ENCODE data around the gene IRX1. TPM values are rescaled to one million over a fixed set of nuclear protein-coding genes. Genes with fewer than 3 reads are reported as not detected.

The IRX1 gene
- total RNA-seq, 1 donor from 2014 or later: 10.3 TPM

DNA sequence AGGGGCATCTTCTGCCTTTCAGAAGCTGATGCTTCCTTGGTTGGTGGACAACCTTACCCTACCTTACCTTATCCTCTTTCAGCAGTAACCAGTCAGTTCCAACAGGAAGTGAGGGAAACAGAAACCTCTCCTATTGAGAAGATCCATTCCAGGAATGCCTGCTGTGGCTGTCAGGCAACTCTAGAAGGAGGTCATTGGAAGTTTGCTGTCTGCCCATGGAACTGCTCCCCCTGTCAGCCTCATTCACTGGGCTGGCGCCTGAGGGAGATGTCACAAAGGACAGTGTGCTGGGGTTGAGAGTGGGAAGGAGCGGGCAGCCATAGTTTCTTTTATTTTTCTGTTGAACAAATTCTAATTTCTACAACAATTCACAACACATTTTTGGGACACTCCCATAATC, 54.7 kb downstream of the IRX1 start:
- no peak overlapping the region for H3K27ac ChIP-seq
- no peak overlapping the region for H3K4me3 ChIP-seq
- no peaks in the 10 kb centered on the region for H3K4me1 ChIP-seq
- TF ChIP-seq, protein P1, sequence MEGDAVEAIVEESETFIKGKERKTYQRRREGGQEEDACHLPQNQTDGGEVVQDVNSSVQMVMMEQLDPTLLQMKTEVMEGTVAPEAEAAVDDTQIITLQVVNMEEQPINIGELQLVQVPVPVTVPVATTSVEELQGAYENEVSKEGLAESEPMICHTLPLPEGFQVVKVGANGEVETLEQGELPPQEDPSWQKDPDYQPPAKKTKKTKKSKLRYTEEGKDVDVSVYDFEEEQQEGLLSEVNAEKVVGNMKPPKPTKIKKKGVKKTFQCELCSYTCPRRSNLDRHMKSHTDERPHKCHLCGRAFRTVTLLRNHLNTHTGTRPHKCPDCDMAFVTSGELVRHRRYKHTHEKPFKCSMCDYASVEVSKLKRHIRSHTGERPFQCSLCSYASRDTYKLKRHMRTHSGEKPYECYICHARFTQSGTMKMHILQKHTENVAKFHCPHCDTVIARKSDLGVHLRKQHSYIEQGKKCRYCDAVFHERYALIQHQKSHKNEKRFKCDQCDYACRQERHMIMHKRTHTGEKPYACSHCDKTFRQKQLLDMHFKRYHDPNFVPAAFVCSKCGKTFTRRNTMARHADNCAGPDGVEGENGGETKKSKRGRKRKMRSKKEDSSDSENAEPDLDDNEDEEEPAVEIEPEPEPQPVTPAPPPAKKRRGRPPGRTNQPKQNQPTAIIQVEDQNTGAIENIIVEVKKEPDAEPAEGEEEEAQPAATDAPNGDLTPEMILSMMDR (IDR thresholded peaks at IDR 0.05): no peak
- no peaks in the 10 kb centered on the region for H3K27me3 ChIP-seq
- DNase-seq (ENCODE audit: low spot score in 2 of 2): no peak
- H3K9me3 ChIP-seq: no peaks in the 10 kb centered on the region
- no peaks in the 10 kb centered on the region for H3K36me3 ChIP-seq
- intact Hi-C loops (cut with DNase I): no loop called here

DNA sequence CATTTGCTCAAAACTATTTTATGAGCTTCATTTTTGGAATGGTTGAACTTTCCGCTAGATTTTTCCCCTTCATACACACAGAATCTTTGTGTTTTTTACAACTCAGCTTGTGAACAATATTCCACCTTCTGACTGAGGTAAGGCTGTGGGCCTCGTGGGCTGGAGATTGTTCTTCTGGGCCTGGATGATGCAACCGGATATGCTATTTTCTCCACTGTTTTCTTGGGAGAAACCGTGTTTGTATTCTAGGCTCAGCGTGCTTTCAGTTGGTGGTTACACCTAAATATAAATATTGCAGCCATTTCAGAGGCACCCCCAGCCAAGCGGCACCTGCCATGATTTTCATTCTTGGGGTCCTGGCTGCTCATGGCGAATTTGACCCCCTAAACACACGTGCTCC, 55.2 kb downstream of the IRX1 start:
- H3K27me3 ChIP-seq: no peaks in the 10 kb centered on the region
- no peak for DNase-seq (ENCODE audit: low spot score in 2 of 2)
- no peaks in the 10 kb centered on the region for H3K4me1 ChIP-seq
- intact Hi-C loops (cut with DNase I): no loop called here
- no peaks in the 10 kb centered on the region for H3K9me3 ChIP-seq
- H3K36me3 ChIP-seq: no peaks in the 10 kb centered on the region
- TF ChIP-seq, protein P1 (IDR thresholded peaks at IDR 0.05): no peak
- no peak overlapping the region for H3K27ac ChIP-seq
- H3K4me3 ChIP-seq: no peak overlapping the region
